GM18502 (cell line): ENCODE results near the gene TEAD1.

Source experiments
- ATAC-seq: cut with Tn5 transposase; IDR thresholded peaks from one replicate; pipeline ENCODE4 v1.9.1; 2021; ENCODE audit warnings: mild to moderate bottlenecking; ENCODE audit not compliant: unreplicated experiment, poor library complexity

The TEAD1 gene

DNA sequence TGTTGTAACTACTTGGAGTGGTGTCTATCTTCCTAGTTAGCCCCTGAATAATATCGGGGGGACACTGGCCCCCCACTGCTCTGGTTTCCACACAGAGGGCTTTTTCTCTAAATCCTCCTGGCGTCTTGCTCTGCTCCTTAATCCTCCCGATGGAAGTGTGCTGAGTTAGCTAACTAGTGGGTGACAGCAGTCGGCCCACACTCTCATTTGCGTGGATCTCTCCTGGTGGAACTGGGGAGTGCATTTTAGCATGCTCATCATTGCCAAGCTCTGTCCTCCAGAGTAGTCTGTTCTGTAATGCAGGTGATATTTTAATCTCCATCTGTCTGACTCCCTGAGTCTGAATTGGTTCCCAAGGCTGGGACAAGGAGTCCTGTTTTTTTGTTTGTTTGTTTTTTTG is 288.8 kb downstream of the TEAD1 start:
- no peak for ATAC-seq

DNA sequence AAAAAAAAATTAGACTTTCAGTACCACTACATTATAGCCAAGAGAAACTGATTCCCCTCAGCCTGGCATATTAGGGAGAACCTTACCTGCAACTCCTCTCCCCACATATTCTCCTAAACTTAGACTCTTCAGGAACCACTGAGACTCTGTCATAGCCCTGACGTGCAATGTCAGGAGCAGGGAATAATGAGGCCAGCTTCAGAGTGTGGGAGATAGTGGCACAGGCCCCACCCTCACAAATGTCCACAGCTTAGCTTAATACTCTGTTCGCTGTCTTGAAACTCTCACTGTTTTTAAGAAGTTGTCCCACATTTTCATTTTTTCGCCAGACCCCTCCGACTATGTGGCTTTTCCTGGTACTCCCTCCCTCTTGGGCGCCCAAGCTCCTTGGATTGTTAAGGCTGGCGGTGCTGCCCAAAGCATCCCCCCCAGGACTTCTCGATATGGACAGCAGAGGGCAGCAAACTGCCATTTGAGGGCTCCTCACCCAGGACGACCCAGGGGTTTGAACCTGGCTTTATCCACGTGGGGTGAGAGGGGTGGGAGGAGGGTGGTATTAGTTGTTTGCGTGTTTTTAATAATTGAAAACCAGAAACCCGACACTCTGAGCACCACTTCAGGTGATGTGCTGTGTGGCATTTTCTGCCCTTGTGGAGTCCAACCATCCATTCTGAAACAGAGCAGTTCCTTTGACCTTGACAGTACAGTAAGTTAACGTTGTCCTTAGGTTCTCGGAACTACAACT is 289.7 kb downstream of the TEAD1 start:
- peak; percentile 85 for ATAC-seq

DNA sequence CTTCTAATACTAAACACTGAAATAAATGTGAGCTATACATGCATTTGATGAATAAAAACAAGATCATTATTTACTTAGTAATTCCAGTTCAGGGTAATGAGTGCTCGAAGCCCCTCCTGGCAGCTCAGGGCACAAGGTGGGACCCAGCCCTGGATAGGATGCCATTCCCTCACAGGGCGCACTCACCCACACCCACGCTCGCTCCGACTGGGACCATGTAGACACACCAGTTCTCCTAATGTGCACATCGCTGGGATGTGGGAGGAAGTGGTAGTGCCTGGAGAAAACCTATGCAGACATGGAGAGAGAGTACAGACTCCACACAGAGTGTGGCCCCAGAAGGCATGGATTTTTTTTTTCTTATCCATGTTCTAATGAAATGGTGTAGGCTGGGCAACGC is 290.4 kb downstream of the TEAD1 start:
- ATAC-seq = no peak

DNA sequence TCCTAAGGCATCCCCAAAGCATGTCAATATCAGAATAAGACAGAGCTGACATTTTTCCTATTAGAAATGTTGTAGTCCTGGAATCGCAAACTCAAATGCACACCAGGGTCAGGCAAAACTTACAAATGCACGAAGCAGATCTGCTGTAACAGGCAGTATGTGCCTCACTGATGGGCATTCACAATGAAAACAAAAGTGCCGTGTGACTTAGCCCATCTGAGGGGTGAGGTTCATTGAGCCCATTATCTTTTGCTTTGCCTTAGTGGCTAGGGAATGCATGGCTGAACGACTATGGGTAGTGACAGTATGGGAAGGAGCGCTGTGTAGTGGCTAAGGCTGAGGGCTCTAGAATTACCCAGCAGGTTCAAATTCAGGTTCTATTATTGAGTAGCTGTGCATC is 291.8 kb downstream of the TEAD1 start:
- no peak for ATAC-seq

DNA sequence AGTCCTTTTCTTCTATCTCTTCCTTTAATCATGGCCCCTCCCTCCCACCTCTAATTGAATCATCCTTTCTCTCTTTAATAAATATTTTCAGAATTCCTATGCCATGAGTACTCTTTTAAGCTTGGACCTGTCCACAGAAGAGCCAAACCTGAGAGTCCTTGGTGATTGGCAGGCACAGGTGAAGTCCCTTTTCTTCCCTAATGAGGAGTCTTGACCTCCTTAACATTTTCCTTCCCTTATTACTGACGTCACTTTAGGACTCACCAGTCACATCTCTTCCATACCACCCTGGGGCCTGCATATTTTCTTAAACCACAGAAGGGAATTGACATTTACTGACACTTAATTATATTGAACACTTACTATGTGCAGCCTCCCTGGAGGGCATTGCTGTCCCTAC is 293.9 kb downstream of the TEAD1 start:
- no peak for ATAC-seq

DNA sequence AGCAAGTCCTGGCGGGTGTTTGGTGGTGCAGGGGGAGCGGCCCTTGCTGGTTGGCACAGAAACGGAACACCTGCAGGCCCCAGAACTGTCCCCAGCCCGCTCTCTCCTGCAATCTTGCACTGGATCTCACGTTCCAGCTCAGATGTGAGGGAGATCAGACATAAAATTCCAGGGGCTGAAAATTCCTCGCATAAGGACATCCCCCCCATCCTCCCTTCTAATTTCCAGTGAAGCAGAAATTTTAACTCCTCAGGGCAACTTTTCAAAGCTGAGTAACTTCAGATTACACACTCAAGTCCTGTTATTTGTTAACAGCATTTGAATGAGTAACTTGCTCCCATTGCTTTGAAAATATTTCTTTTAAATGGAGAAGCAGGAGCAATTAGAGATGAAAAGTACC is 294.6 kb downstream of the TEAD1 start:
- ATAC-seq = no peak

DNA sequence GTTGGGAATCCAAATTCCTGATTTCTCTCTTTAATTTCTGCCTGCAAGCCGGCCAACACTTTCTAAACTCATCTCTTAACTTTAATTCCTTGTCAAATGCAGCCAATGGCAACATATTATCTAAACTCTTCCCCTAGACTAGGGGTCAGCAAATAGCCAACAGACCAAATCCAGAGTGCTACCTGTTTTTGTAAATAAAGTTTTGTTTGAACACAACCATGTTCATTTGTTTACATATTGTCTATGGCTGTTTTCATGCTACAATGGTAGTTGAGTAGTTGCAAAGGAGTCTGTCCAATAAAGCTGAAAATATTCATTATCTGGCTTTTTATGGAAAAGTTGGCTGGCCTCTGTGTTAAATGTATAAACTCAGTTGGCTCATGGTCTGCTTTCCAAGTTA is 297.7 kb downstream of the TEAD1 start:
- no peak for ATAC-seq

DNA sequence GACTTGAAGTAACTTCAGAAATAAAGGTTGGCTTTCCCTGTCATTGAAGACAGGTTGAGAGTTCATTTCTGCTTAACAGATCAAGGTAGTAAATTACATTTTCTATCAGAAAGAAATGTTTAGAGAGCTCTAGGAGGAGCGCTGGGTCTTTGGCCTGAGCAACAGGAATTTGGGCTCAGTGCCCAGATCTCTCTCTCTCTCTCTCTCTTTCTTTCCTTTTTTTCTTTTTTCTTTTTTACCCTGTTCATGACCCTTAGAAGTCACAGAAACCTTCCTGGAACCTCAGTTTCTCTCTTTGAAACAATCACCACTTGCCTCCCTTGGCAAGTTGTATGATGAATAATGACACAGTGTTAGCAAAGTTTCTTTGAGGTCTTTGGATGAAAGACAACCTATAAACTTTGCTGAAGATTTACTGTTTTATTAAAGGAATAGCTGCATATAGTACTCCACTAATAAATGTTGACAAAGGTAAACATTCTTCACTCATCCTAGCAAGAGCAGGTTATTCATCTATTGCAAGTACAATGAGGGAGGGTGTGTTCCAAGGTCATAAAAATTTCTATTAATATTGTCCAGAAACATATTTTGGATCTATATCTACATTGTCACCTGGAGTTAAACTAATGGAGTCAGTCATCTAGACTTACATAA is 299.4 kb downstream of the TEAD1 start:
- no peak for ATAC-seq

DNA sequence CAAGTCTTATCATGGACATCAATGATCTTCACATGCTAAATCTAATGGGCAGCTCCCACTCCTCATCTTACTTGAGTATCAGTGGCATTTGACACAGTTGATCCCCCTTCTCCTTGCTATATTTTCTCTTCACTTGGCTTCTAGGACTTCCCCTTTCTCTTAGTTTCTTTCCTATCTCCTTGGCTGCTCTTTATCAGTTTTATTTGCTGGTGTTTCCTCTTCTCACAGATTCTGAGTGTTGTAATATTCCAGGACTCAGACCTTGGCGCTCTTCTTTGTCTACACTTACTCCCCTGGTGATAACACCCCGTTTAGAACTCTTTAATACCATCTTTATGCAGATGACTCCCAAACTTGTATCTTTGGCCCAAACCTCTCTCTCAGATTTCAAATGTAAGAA is 301.0 kb downstream of the TEAD1 start:
- no peak for ATAC-seq

DNA sequence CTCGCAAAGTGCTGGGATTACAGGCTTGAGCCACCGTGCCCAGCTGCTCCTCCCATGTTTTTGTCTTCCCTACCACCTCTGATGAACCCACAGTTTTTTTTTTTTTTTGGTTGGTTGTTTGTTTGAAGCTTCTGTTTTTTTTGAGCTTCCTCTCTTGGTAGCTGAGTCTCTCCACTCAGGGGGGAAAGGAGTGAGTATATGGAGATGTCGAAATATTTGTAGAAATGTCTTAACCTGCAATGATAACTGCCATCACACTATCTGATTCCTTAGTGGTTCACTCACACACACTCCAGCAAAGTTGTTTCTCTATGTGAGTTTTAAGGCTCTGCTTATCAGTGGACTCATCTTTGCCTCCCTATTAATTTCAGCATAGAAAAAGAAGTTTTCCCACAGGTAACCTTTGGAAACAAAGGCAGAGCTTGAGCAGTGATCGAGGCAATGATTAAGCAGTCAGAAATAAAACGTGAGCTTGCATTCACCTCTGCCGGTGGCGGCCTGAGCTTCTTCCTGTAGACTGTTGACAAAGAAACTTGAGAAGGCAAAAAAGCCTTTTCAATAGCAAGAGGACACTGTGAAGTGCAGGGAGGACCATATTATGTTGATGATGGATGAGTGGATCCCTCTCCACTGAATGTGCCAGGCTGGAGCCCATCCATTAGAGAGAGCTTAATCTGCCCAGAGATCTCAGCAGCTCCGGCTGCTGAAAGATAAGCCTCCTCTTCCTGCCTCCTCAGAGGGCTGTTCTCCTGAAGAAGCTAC is 305.9 kb downstream of the TEAD1 start:
- no peak for ATAC-seq

DNA sequence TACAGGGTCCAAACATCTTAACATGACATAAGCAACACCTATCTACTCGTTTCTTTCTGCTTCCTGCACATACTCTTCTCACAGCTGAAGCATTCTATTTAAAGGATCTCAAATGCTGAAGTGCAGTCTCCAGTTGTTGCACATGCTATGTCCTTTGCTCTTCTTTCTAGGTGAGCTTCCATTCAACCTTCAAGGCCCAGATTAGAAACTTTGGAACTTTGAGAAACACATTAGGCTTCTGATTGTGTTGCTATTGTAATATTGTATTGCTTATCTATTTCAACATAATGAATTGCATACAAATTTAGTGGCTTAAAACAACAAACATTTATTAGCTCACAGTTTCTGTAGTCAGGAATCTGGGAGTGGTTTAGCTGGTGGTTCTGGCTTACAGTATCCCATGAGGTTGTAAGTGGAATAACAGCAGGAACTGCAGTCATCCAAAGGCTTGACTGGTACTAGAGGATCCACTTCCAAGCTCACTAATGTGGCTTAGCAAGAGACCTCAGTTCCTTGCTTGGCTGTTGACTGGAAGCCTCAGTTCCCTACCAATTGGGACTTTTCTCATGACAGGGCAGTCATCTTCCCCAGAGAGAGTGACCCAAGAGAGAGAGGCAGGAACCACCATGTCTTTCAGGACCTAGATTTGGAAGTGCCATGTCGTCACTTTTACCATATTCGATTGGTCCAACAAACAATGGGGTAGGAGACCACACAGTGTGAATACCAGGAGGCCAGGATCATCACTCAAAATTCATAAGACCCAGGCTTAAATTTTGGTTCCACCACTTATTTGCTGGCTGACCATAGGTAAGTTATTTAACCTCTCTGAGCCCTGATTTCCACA is 307.7 kb downstream of the TEAD1 start:
- ATAC-seq = no peak

DNA sequence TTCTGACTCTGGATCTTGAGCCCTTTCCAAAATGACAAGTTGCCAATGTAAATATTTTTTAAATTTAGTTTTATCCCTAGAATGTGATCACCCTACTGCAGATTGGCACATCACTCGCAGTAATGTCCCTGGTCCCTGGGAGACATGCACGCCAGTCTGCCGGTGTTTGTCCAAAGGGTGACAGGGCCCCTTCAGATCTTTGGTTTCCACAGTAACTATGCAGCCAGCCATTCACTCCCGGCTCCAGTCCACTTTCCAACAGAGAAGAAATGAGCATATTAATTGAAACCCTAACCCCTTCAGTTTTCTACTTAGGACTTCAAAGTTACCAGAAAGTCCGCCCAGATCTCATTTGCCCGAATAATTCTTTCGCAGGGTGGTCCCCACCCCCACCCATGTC is 309.1 kb downstream of the TEAD1 start:
- no peak for ATAC-seq

DNA sequence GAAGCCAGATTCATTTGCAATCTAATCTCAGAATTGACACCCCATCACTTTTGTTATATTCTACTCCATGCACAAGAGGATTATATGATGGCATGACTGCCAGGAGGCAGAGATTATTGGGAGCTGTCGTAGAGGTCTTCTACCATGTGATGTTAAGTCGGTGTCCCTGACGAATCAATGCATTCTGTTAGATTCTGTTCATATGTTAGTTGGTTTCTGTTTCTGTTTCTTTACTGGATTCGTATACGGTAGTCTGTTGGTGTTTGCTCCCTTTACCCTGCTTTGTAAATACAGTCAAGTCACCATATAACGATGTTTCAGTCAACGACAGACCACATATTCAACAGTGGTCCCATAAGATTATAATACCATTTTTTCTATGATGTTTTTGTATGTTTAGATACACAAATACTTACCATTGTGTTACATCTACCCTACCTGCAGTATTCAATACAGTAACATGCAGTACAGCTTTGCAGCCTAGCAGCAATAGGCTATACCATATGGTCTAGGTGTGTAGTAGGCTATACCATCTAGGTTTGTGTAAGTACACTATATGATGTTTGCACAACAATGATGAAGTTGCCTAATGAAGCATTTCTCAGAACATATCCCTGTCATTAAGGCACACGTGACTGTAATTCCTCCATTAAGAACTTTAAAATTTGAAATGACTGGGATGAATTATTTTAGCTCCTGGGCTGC is 312.1 kb downstream of the TEAD1 start:
- no peak for ATAC-seq

DNA sequence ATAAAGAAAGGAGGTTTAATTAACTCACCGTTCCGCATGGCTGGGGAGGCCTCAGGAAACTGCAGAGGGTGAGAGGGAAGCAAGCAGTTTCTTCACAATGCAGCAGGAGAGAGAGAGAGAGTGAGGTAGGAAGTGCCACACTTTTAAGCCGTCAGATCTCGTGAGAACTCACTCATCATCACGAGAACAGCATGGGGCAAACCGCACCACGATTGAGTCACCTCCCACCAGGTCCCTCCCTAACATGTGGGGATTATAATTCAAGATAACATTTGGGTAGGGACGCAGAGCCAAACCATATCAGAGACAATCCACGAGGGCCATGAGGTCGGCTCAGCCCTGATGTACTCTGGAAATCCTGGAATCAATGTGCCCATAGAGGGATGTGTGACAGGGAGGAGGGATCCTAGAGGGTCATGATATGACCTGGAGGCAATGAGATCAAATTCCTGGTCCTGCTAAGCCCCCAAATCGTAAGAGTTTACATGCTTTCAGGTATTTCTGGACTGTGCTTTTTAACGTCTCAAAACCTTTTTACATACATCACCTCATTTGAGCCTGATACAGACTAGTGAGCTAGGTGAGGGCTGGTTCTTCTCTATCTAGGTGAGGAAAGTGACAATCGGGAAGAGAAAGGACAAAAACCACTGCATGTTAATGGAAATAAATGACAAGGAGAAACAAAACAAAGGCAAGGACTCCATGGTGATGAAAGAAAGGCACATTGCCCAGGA is 315.4 kb downstream of the TEAD1 start:
- ATAC-seq = no peak

DNA sequence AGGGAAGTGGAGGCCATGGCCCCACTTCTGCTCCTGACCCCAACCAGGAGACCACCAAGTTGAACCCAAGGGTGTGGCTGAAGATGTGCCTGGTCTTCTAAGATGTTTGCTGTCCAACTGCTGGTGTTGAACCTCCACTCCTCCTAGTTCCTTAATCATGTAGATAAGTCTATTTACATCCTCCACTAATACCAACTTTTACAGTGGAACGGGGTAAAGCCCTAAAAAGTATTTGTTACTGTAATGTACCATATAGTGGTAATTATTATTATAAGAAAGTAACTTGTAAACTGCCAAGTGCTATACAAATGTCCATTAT is 315.9 kb downstream of the TEAD1 start:
- ATAC-seq = no peak

DNA sequence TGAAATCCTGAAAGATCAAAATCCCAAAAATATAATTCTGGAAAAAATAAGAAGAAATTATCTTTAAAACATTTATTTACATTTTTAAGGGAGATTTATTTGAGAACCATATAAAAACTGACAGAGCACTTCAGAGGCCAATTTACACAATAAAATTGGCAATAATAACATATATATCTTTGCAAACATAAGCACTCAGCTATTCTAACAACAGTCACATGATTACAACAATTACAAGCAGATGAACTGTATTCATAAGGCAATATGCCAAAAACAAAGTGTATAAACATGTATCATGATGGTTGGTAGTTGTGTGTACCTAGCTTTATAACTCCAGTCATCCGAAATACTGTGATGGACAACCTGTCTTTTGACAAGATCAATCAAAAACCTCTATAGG is 317.2 kb downstream of the TEAD1 start:
- no peak for ATAC-seq

DNA sequence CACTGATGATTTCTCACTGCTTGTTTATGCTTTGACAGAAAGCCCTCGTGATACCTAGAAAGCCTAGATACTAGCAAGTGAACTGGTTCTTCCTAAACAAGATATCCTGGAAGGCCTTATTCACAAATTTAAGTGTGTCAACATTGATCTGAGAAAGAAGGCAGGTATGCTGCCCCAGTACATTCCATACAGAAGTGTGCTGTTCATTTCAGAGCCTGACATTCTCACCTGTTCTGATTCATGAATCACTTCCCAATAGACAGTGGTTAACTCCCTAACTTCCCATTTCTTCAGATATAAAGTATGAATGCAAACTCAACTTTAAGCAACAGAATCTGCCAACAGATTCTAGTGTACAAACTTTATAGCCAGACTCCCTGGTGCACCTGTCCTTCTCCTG is 319.4 kb downstream of the TEAD1 start:
- ATAC-seq = no peak
